H1 (cell line): ENCODE measurements around the gene DIS3L. TPM values are rescaled to one million over a fixed set of nuclear protein-coding genes. Genes with fewer than 3 reads are reported as not detected.

Experiments used
- CTCF ChIA-PET: fragments of 300-600 bp; sonication (Branson Sonifier 250); formaldehyde crosslinking; loops from one replicate; lab custom pipeline; 2021; ENCODE audit not compliant: partially characterized antibody; lab: Charles Lee
- POLR2A ChIA-PET: fragments of 300-600 bp; sonication (Branson Sonifier 250); formaldehyde crosslinking; loops from one replicate; lab custom pipeline; 2021; ENCODE audit warnings: inconsistent platforms; ENCODE audit not compliant: partially characterized antibody; lab: Charles Lee
- DNase-seq, 2 experiments: peaks; one replicate each; pipeline versions ENCODE4 v3.0.0 to v3.0.0-alpha.2; 2010 to 2022; ENCODE audit warnings: low spot score in 2 of 2, low read depth in 1 of 2, mixed read lengths in 1 of 2
- FAIRE-seq: peaks from 2 replicates; lab custom pipeline; 2011; peaks lifted over from hg19 to GRCh38; lab: Jason Lieb, UNC
- H2AFZ ChIP-seq: 2 replicates; pipeline ENCODE4 v1.8.1; 2012; ENCODE audit warnings: low read length, inconsistent platforms
- H2AK5ac ChIP-seq: 2 replicates; pipeline ENCODE4 v1.6.1; 2013; ENCODE audit warnings: low read depth, low read length
- H2BK120ac ChIP-seq: replicated peaks from 2 replicates; pipeline ENCODE3; 2013; ENCODE audit warnings: low read depth, low read length, inconsistent platforms
- H2BK12ac ChIP-seq: 2 replicates; pipeline ENCODE4 v1.6.1; 2013; ENCODE audit warnings: low read depth, low read length
- H2BK15ac ChIP-seq: 2 replicates; pipeline ENCODE4 v1.6.1; 2013; ENCODE audit warnings: low read length
- H2BK20ac ChIP-seq: 2 replicates; pipeline ENCODE4 v1.6.1; 2013; ENCODE audit warnings: low read length
- H2BK5ac ChIP-seq: 2 replicates; pipeline ENCODE4 v1.6.1; 2013; ENCODE audit warnings: low read depth, low read length
- H3K14ac ChIP-seq: 2 replicates; pipeline ENCODE4 v1.6.1; 2013; ENCODE audit warnings: inconsistent platforms; ENCODE audit not compliant: insufficient read length
- H3K18ac ChIP-seq: 2 replicates; pipeline ENCODE4 v1.6.1; 2013; ENCODE audit warnings: low read length; ENCODE audit errors: extremely low read depth
- H3K23ac ChIP-seq: 2 replicates; pipeline ENCODE4 v1.6.1; 2013; ENCODE audit warnings: inconsistent platforms; ENCODE audit not compliant: insufficient read length
- H3K23me2 ChIP-seq: 2 replicates; pipeline ENCODE4 v1.6.1; 2013; ENCODE audit warnings: low read depth, low read length
- H3K27ac ChIP-seq: 2 replicates; pipeline ENCODE4 v1.6.1; 2011; ENCODE audit warnings: low read depth, low read length, inconsistent platforms
- H3K27me3 ChIP-seq, 4 experiments: replicated peaks in 1 of 4; 1 replicate in 1 of 4; 2 replicates in 3 of 4; pipeline versions ENCODE4 v1.6.1 to v1.8.1; 2011 to 2013; ENCODE audit warnings: low read length in 3 of 4, mild to moderate bottlenecking in 3 of 4, inconsistent platforms in 2 of 4, mixed read lengths in 2 of 4, moderate library complexity in 1 of 4; ENCODE audit not compliant: control insufficient read depth in 3 of 4, insufficient read depth in 3 of 4; ENCODE audit errors: extremely low read depth in 1 of 4
- H3K36me3 ChIP-seq, 4 experiments: 2 replicates each; pipeline versions ENCODE4 v1.6.1 to v1.8.1; 2011 to 2013; ENCODE audit warnings: mild to moderate bottlenecking in 4 of 4, low read length in 3 of 4, moderate library complexity in 2 of 4, control low read depth in 1 of 4, inconsistent platforms in 1 of 4; ENCODE audit not compliant: insufficient read depth in 4 of 4, control insufficient read depth in 2 of 4
- H3K4ac ChIP-seq: replicated peaks from 2 replicates; pipeline ENCODE3; 2013; ENCODE audit warnings: low read length, low read depth, mixed read lengths, inconsistent platforms; ENCODE audit not compliant: insufficient read length
- H3K4me1 ChIP-seq, 4 experiments: replicated peaks in 1 of 4; 1 replicate in 1 of 4; 2 replicates in 3 of 4; pipeline versions ENCODE4 v1.6.1 to v1.8.1; 2011 to 2013; ENCODE audit warnings: low read length in 3 of 4, inconsistent platforms in 2 of 4, mixed read lengths in 1 of 4; ENCODE audit not compliant: insufficient read depth in 4 of 4, control insufficient read depth in 3 of 4
- H3K4me2 ChIP-seq, 2 experiments: 2 replicates each; pipeline versions ENCODE4 v1.6.1 to v1.8.1; 2011 to 2013; ENCODE audit warnings: low read depth in 2 of 2, low read length in 2 of 2, control low read depth in 1 of 2, inconsistent platforms in 1 of 2, mild to moderate bottlenecking in 1 of 2; ENCODE audit not compliant: insufficient read depth in 1 of 2
- H3K4me3 ChIP-seq, 4 experiments: fragments of 200-600, 300-600 bp in 1 of 4; sonication (generic), shearing (Covaris generic), sonication (Bioruptor Twin) in 1 of 4; 2 replicates each; pipeline versions ENCODE4 v1.5.1 to v1.8.1; 2011 to 2016; ENCODE audit warnings: low read length in 4 of 4, low read depth in 3 of 4, control low read depth in 2 of 4, inconsistent platforms in 2 of 4, mild to moderate bottlenecking in 2 of 4, mixed read lengths in 1 of 4, moderate library complexity in 1 of 4; ENCODE audit not compliant: insufficient read depth in 2 of 4; ENCODE audit errors: extremely low read depth in 1 of 4
- H3K56ac ChIP-seq: replicated peaks from 2 replicates; pipeline ENCODE3; 2013; ENCODE audit warnings: low read depth, mild to moderate bottlenecking, mixed read lengths, low read length, inconsistent platforms; ENCODE audit not compliant: insufficient read length
- H3K79me1 ChIP-seq: 2 replicates; pipeline ENCODE4 v1.6.1; 2013; ENCODE audit warnings: low read depth, low read length, control low read depth
- H3K79me2 ChIP-seq, 2 experiments: 2 replicates each; pipeline versions ENCODE4 v1.6.1 to v1.8.1; 2012 to 2013; ENCODE audit warnings: low read length in 2 of 2, mild to moderate bottlenecking in 2 of 2, inconsistent platforms in 1 of 2; ENCODE audit not compliant: insufficient read depth in 2 of 2, control insufficient read depth in 1 of 2
- H3K9ac ChIP-seq, 4 experiments: replicated peaks in 1 of 4; 1 replicate in 1 of 4; 2 replicates in 3 of 4; pipeline versions ENCODE4 v1.6.1 to v1.8.1; 2011 to 2013; ENCODE audit warnings: low read depth in 3 of 4, low read length in 3 of 4, control low read depth in 2 of 4, mild to moderate bottlenecking in 2 of 4, moderate library complexity in 2 of 4, inconsistent platforms in 1 of 4; ENCODE audit errors: extremely low read depth in 1 of 4
- H3K9me3 ChIP-seq, 2 experiments: 2 replicates each; pipeline versions ENCODE4 v1.6.1 to v1.8.1; 2012 to 2013; ENCODE audit warnings: mild to moderate bottlenecking in 2 of 2, moderate library complexity in 2 of 2, control low read depth in 1 of 2, inconsistent platforms in 1 of 2, low read depth in 1 of 2, low read length in 1 of 2, mixed read lengths in 1 of 2; ENCODE audit not compliant: insufficient read depth in 2 of 2
- H4K20me1 ChIP-seq, 2 experiments: replicated peaks in 1 of 2; 2 replicates each; pipeline versions ENCODE3 to v1.8.1; 2011 to 2013; ENCODE audit warnings: inconsistent platforms in 2 of 2, low read length in 2 of 2, mild to moderate bottlenecking in 1 of 2; ENCODE audit not compliant: insufficient read depth in 2 of 2, control insufficient read depth in 1 of 2
- H4K5ac ChIP-seq: 2 replicates; pipeline ENCODE4 v1.6.1; 2013; ENCODE audit warnings: low read length, low read depth, mixed read lengths, inconsistent platforms; ENCODE audit not compliant: insufficient read length
- H4K8ac ChIP-seq: 2 replicates; pipeline ENCODE4 v1.8.0; 2013; ENCODE audit warnings: mild to moderate bottlenecking, moderate library complexity, low read length, inconsistent platforms; ENCODE audit not compliant: insufficient read depth; ENCODE audit errors: extremely low read depth
- H4K91ac ChIP-seq: replicated peaks from 2 replicates; pipeline ENCODE3; 2013; ENCODE audit warnings: low read length, mixed read lengths, inconsistent platforms; ENCODE audit not compliant: insufficient read length
- JUND ChIP-seq: IDR thresholded peaks from 2 replicates; pipeline ENCODE4 v1.6.1; 2011; ENCODE audit warnings: mild to moderate bottlenecking, improper control_type of control experiment, low read length
- NRF1 ChIP-seq: IDR thresholded peaks from 2 replicates; pipeline ENCODE4 v1.6.1; 2011; ENCODE audit warnings: mild to moderate bottlenecking, low read depth, low read length, improper control_type of control experiment
- POLR2AphosphoS5 ChIP-seq: IDR thresholded peaks from 2 replicates; pipeline ENCODE4 v1.6.1; 2011; ENCODE audit warnings: low read depth, low read length
- SAP30 ChIP-seq: fragments of 300-600 bp; sonication (generic); IDR thresholded peaks from 2 replicates; pipeline ENCODE4 v1.7.1; 2012; ENCODE audit warnings: low read length, moderate library complexity, mild to moderate bottlenecking, inconsistent platforms; ENCODE audit not compliant: insufficient read depth, insufficient replicate concordance
- TAF1 ChIP-seq: IDR thresholded peaks from 2 replicates; pipeline ENCODE4 v1.6.1; 2011; ENCODE audit warnings: mild to moderate bottlenecking, low read depth, low read length
- WGBS, 2 experiments: shearing (Covaris generic) in 1 of 2; methylation state at CpG; one replicate each; pipeline versions ENCODE4 v1.1.6 to v1.1.7; 2013 to 2015; ENCODE audit warnings: low lambda C conversion rate in 2 of 2, mixed read lengths in 2 of 2, inconsistent platforms in 1 of 2, low coverage in 1 of 2, missing lambda C conversion rate in 1 of 2; ENCODE audit not compliant: insufficient replicate concordance in 2 of 2, insufficient coverage in 1 of 2, insufficient read length in 1 of 2; ENCODE audit errors: extremely low coverage in 1 of 2, missing lambda C conversion rate in 1 of 2; 5-methylcytosine and 5-hydroxymethylcytosine counted together
- polyA plus RNA-seq, 7 experiments: library from polyadenylated mRNA; depleted of rRNA in 3 of 7; stranded (reverse) in 5 of 7; unstranded in 2 of 7; fragments of >200 nt in 5 of 7; fragments of 200-250 nt in 2 of 7; gene quantifications; 1 replicate in 5 of 7; 2 replicates in 1 of 7; 4 replicates in 1 of 7; pipeline versions ENCODE4 v1.2.1 to v1.2.3, GENCODE V29; 2011 to 2013; ENCODE audit warnings: missing spikeins in 2 of 7, mixed read lengths in 2 of 7
- total RNA-seq: library from RNA; stranded (reverse); fragmentation: NEBNext Ultra II Directional; extraction: Animal tissue kit (Norgen Biotek cat#: 25700); gene quantifications from 2 replicates; pipeline ENCODE4 v1.2.1, GENCODE V29; 2021

DIS3L gene
- total and polyA plus RNA-seq, 2 of the 8 experiments (the other 6 are each of a cell fraction or from before 2014, with no cell fraction given) = 8.7 to 25.0 TPM

- H3K4ac ChIP-seq = no peak overlapping the region
- no peaks in the 10 kb centered on the region for H3K27me3 ChIP-seq
- H3K4me2 ChIP-seq = peak overlapping the region; percentile 91 to 92
- 0 out of 2 replicates have a peak overlapping the region, but pooled peaks have one; percentile 67 for H2AK5ac ChIP-seq
- peak overlapping the region; percentile 91 for H4K5ac ChIP-seq
- H2BK15ac ChIP-seq = peak overlapping the region; percentile 13; the same call in 1 of the 2 replicates
- CTCF ChIA-PET = interaction anchor here (0.6 to 1.6 kb wide), 3 partner anchors 9 to 208 kb away, joined by 3 to 5 read pairs (median 3); partner anchors contain the start of gene SNAPC5
- H3K79me2 ChIP-seq = peaks cover 0 to 22% of the 10 kb centered on the region in 2 experiments; a peak in 2 of 4 replicates
- H3K23ac ChIP-seq = no peak overlapping the region
- H3K18ac ChIP-seq = peak overlapping the region; percentile 95
- H3K79me1 ChIP-seq = no peaks in the 10 kb centered on the region; the same call in 1 of the 2 replicates
- POLR2A ChIA-PET = interaction anchor here (0.6 to 2.5 kb wide), 6 partner anchors 13 to 143 kb away, joined by 3 to 12 read pairs (median 3); no protein-coding TSS in a partner anchor
- peaks cover 0 to 7% (median 3%) of the 10 kb centered on the region in 4 experiments; a peak in 5 of 7 replicates for H3K4me1 ChIP-seq
- peak overlapping the region; percentile 34 for H2BK120ac ChIP-seq
- peak overlapping the region; percentile 78; the same call in 1 of the 2 replicates for H2BK12ac ChIP-seq
- no peaks in the 10 kb centered on the region for H4K20me1 ChIP-seq
- H3K9ac ChIP-seq = peak overlapping the region; percentile 89 to 97 (median 95)
- no peak overlapping the region for H2BK20ac ChIP-seq
- H3K56ac ChIP-seq = no peak overlapping the region
- no peak overlapping the region for H3K14ac ChIP-seq
- no peak overlapping the region; the same call in 1 of the 2 replicates for H2BK5ac ChIP-seq
- 10% methylated on average over 10 of the region's 12 CpGs; no CpG with 5 or more reads in 1 of the 2 experiments for WGBS, 2 experiments
- peak overlapping the region; percentile 49 for H4K91ac ChIP-seq
- peak overlapping the region; percentile 78 for H3K27ac ChIP-seq
- peak overlapping the region; percentile 72 to 87 (median 82) for H3K4me3 ChIP-seq
- no peaks in the 10 kb centered on the region for H3K9me3 ChIP-seq
- peak overlapping the region; percentile 61 for H2AFZ ChIP-seq
- H4K8ac ChIP-seq = peak overlapping the region; percentile 96
- no peak for DNase-seq
- TF ChIP-seq SAP30 (peak; percentile 36), NRF1 (no peak), TAF1 (no peak), JUND (no peak), POLR2AphosphoS5 (peak; percentile 2)
- TF ChIP-seq, all 59 proteins: peak for 2
- peaks cover 4% of the 10 kb centered on the region for H3K23me2 ChIP-seq
- H3K36me3 ChIP-seq = peaks cover 0 to 17% (median 7%) of the 10 kb centered on the region in 4 experiments; a peak in 6 of 8 replicates
- FAIRE-seq = no peak
Observed at GRCh38 chr15:66356077-66356358, 62.6 kb downstream of the DIS3L start.
